Ishikawa (cell line): ENCODE measurements around the gene ZBTB21.

ENCODE experiments used
- CEBPB ChIP-seq: IDR thresholded peaks from 2 replicates; pipeline ENCODE4 v1.6.1; 2012
- EP300 ChIP-seq: IDR thresholded peaks from 2 replicates; pipeline ENCODE4 v1.6.1; 2012; ENCODE audit warnings: borderline replicate concordance
- FOXM1 ChIP-seq: IDR thresholded peaks from 2 replicates; pipeline ENCODE4 v1.6.1; 2012; ENCODE audit warnings: low read depth, borderline replicate concordance
- RAD21 ChIP-seq: IDR thresholded peaks from 2 replicates; pipeline ENCODE4 v1.6.1; 2012; ENCODE audit warnings: low read depth
- TAF1 ChIP-seq: IDR thresholded peaks from 2 replicates; pipeline ENCODE4 v1.6.1; 2012; ENCODE audit warnings: low read depth, mild to moderate bottlenecking
- TCF12 ChIP-seq: IDR thresholded peaks from 2 replicates; pipeline ENCODE4 v1.6.1; 2012; ENCODE audit warnings: low read depth
- TF ChIP-seq, protein P1 (sequence below): IDR thresholded peaks from 2 replicates; pipeline ENCODE4 v1.6.1; 2012
- TF ChIP-seq, protein P2 (sequence below): IDR thresholded peaks from 2 replicates; pipeline ENCODE4 v1.6.1; 2012
- TF ChIP-seq, protein P3 (sequence below): IDR thresholded peaks from 2 replicates; pipeline ENCODE4 v1.6.1; 2012; ENCODE audit warnings: low read depth, mild to moderate bottlenecking

DNA sequence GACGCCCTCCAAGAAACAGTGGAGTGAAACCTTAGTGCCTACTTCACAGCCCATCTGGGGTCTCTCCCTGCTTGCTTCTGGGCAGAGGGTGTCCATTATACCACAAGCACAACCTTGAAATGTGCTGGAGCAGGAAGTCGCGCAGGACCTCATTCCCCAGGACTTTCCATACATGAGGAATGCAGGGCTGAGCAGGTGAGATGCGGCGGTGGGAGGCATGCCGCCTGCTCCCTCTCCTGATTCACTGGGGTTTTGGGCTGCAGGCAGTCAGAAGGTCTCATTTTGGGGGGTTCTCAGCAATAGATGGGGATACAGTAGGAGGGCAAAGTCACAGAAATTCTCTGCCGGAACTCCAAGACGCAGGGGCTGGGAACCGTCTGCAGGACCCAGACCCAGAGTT lies 45.3 kb upstream of the ZBTB21 start:
- TF ChIP-seq, protein P1, sequence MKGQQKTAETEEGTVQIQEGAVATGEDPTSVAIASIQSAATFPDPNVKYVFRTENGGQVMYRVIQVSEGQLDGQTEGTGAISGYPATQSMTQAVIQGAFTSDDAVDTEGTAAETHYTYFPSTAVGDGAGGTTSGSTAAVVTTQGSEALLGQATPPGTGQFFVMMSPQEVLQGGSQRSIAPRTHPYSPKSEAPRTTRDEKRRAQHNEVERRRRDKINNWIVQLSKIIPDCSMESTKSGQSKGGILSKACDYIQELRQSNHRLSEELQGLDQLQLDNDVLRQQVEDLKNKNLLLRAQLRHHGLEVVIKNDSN: no peak
- TF ChIP-seq TAF1 (no peak), TCF12 (no peak), FOXM1 (no peak), EP300 (no peak), CEBPB (no peak), RAD21 (no peak)
- TF ChIP-seq, protein P2, sequence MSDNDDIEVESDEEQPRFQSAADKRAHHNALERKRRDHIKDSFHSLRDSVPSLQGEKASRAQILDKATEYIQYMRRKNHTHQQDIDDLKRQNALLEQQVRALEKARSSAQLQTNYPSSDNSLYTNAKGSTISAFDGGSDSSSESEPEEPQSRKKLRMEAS: no peak
- TF ChIP-seq, protein P3, sequence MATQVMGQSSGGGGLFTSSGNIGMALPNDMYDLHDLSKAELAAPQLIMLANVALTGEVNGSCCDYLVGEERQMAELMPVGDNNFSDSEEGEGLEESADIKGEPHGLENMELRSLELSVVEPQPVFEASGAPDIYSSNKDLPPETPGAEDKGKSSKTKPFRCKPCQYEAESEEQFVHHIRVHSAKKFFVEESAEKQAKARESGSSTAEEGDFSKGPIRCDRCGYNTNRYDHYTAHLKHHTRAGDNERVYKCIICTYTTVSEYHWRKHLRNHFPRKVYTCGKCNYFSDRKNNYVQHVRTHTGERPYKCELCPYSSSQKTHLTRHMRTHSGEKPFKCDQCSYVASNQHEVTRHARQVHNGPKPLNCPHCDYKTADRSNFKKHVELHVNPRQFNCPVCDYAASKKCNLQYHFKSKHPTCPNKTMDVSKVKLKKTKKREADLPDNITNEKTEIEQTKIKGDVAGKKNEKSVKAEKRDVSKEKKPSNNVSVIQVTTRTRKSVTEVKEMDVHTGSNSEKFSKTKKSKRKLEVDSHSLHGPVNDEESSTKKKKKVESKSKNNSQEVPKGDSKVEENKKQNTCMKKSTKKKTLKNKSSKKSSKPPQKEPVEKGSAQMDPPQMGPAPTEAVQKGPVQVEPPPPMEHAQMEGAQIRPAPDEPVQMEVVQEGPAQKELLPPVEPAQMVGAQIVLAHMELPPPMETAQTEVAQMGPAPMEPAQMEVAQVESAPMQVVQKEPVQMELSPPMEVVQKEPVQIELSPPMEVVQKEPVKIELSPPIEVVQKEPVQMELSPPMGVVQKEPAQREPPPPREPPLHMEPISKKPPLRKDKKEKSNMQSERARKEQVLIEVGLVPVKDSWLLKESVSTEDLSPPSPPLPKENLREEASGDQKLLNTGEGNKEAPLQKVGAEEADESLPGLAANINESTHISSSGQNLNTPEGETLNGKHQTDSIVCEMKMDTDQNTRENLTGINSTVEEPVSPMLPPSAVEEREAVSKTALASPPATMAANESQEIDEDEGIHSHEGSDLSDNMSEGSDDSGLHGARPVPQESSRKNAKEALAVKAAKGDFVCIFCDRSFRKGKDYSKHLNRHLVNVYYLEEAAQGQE: no peak
